Measurements from ENCODE around the gene SAMD13. TPM values are rescaled to one million over a fixed set of nuclear protein-coding genes. Genes with fewer than 3 reads are reported as not detected.

Gene SAMD13
- total and polyA plus RNA-seq, 10 of the 15 experiments (the other 5 are each of a cell fraction or from before 2014, with no cell fraction given): 0.81 to 1.9 (median 1.2) TPM; not detected in 1

DNA sequence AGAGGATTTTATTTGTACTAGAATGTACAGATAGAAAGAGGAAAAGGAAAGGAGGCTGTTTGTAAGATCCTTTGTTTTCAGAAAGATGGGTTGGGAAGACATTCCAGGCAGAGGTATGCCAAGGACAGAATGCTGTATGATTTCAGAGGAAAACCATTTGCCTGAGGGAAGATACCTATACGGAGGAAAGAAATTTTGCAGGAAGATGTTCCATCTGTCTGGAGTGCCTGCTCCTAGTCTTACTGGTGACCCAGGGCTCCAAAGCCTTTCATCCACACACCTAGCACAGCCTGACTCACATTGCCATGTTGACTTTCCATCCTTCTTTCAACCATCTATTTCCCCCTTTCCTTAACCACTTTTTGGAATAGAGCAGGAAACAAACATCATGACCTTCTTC, 18.2 kb downstream of the SAMD13 start:
- no peak overlapping the region for H3K9ac ChIP-seq (ENCODE audit: control insufficient read depth, insufficient read depth, low read length)
- intact Hi-C loops (cut with micrococcal nuclease; ENCODE audit: unreplicated experiment) (no loop called here), in situ Hi-C loops (cut with MboI) (no loop called here)
- TF ChIP-seq, protein P1, sequence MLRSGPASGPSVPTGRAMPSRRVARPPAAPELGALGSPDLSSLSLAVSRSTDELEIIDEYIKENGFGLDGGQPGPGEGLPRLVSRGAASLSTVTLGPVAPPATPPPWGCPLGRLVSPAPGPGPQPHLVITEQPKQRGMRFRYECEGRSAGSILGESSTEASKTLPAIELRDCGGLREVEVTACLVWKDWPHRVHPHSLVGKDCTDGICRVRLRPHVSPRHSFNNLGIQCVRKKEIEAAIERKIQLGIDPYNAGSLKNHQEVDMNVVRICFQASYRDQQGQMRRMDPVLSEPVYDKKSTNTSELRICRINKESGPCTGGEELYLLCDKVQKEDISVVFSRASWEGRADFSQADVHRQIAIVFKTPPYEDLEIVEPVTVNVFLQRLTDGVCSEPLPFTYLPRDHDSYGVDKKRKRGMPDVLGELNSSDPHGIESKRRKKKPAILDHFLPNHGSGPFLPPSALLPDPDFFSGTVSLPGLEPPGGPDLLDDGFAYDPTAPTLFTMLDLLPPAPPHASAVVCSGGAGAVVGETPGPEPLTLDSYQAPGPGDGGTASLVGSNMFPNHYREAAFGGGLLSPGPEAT (IDR thresholded peaks at IDR 0.05; ENCODE audit: low read depth): no peak
- ATAC-seq (no peak), FAIRE-seq (no peak), DNase-seq (ENCODE audit: low read depth, low spot score) (no peak)
- ChIA-PET POLR2A (no interaction called here), SMC1A (ENCODE audit: uncharacterized antibody, unreplicated experiment) (no interaction called here), CTCF (no interaction called here), RAD21 (ENCODE audit: unreplicated experiment) (no interaction called here)
- H3K79me2 ChIP-seq (ENCODE audit: control insufficient read depth, insufficient read depth, low read length): no peaks in the 10 kb centered on the region
- no peaks in the 10 kb centered on the region; the same call in 2 of the 3 replicates for H3K9me3 ChIP-seq (replicated peaks; ENCODE audit: control insufficient read depth, insufficient read depth, low read length)
- WGBS (ENCODE audit: insufficient coverage, insufficient replicate concordance, low lambda C conversion rate, missing lambda C conversion rate): 94% methylated on average over 1 of the region's 1 CpG
- H3K4me1 ChIP-seq (ENCODE audit: control insufficient read depth, insufficient read depth, low read length): no peaks in the 10 kb centered on the region
- H3K36me3 ChIP-seq (ENCODE audit: control insufficient read depth in 2 of 2, insufficient read depth in 2 of 2, low read length in 1 of 2): no peaks in the 10 kb centered on the region
- H2AFZ ChIP-seq (ENCODE audit: control insufficient read depth, low read depth, low read length): no peak overlapping the region
- BruUV-seq (replicated peaks): no TSS peak
- H3K27ac ChIP-seq (ENCODE audit: control insufficient read depth, insufficient read depth): no peak overlapping the region
- no peak overlapping the region for H3K4me3 ChIP-seq
- H3K27me3 ChIP-seq (replicated peaks in 1 of 2; ENCODE audit: control insufficient read depth in 2 of 2, insufficient read depth in 2 of 2, low read length in 1 of 2): no peaks in the 10 kb centered on the region
- H4K20me1 ChIP-seq (ENCODE audit: control insufficient read depth, insufficient read depth): no peaks in the 10 kb centered on the region
- no peak overlapping the region for H3K4me2 ChIP-seq (ENCODE audit: control insufficient read depth, insufficient read depth)

DNA sequence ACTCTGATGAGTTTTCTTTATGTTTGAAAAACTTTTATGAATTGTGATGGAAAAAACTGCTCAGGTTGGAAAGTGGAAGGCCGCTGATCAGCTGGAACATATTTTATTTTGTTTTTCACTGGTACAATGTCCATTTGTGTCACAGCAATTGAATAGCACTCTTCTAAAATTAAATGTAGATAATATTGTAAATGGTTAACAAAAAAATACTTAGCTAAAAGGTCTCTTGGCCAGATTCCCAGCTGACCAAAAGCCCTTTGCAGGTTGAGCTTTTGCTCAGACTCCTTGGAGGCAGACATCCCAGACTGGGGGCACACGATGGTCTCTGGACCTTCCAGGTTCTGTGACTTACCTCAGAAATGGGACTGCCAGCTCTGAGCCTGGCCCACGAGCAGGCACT, 26.3 kb downstream of the SAMD13 start:
- Histone ChIP-seq H3K27ac (ENCODE audit: control insufficient read depth, insufficient read depth) (no peak overlapping the region), H2AFZ (ENCODE audit: control insufficient read depth, low read depth, low read length) (no peak overlapping the region), H3K79me2 (ENCODE audit: control insufficient read depth, insufficient read depth, low read length) (no peaks in the 10 kb centered on the region), H4K20me1 (ENCODE audit: control insufficient read depth, insufficient read depth) (no peaks in the 10 kb centered on the region), H3K9me3 (replicated peaks; ENCODE audit: control insufficient read depth, insufficient read depth, low read length) (no peaks in the 10 kb centered on the region), H3K27me3 (replicated peaks in 1 of 2; ENCODE audit: control insufficient read depth in 2 of 2, insufficient read depth in 2 of 2, low read length in 1 of 2) (no peaks in the 10 kb centered on the region), H3K4me3 (no peak overlapping the region), H3K4me1 (ENCODE audit: control insufficient read depth, insufficient read depth, low read length) (no peaks in the 10 kb centered on the region), H3K4me2 (ENCODE audit: control insufficient read depth, insufficient read depth) (no peak overlapping the region), H3K36me3 (ENCODE audit: control insufficient read depth in 2 of 2, insufficient read depth in 2 of 2, low read length in 1 of 2) (no peaks in the 10 kb centered on the region), H3K9ac (ENCODE audit: control insufficient read depth, insufficient read depth, low read length) (no peak overlapping the region)
- RAD21 ChIA-PET (ENCODE audit: unreplicated experiment): no interaction called here
- WGBS (ENCODE audit: insufficient coverage, insufficient replicate concordance, low lambda C conversion rate, missing lambda C conversion rate): 36% methylated on average over 3 of the region's 3 CpGs
- ATAC-seq (no peak), FAIRE-seq (no peak), DNase-seq (ENCODE audit: low read depth, low spot score) (no peak)
- CTCF ChIA-PET: no interaction called here
- BruUV-seq (replicated peaks): no TSS peak
- SMC1A ChIA-PET (ENCODE audit: uncharacterized antibody, unreplicated experiment): interaction anchor here (0.6 kb wide), 1 partner anchor 266 kb away, joined by 3 read pairs; no protein-coding TSS in a partner anchor
- intact Hi-C loops (cut with micrococcal nuclease; ENCODE audit: unreplicated experiment): no loop called here
- in situ Hi-C loops (cut with MboI): no loop called here
- POLR2A ChIA-PET: no interaction called here
- TF ChIP-seq ZNF384 (IDR thresholded peaks at IDR 0.05; ENCODE audit: borderline replicate concordance, low read depth, low read length): no peak
- TF ChIP-seq KDM1A (IDR thresholded peaks at IDR 0.05; ENCODE audit: borderline replicate concordance): no peak
- no peak for TF ChIP-seq CBFB (IDR thresholded peaks at IDR 0.05; ENCODE audit: low read depth)
- TF ChIP-seq KAT2A (conservative IDR thresholded peaks at IDR 0.05; ENCODE audit: control insufficient read depth, low read depth, low read length): no peak
- TF ChIP-seq, protein P2, sequence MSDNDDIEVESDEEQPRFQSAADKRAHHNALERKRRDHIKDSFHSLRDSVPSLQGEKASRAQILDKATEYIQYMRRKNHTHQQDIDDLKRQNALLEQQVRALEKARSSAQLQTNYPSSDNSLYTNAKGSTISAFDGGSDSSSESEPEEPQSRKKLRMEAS (IDR thresholded peaks at IDR 0.05; ENCODE audit: low read depth, low read length): no peak
- TF ChIP-seq ZNF217 (IDR thresholded peaks at IDR 0.05): no peak
- no peak for TF ChIP-seq ZNF207 (IDR thresholded peaks at IDR 0.05; ENCODE audit: borderline replicate concordance)
- TF ChIP-seq, protein P3, sequence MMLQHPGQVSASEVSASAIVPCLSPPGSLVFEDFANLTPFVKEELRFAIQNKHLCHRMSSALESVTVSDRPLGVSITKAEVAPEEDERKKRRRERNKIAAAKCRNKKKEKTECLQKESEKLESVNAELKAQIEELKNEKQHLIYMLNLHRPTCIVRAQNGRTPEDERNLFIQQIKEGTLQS (IDR thresholded peaks at IDR 0.05; ENCODE audit: borderline replicate concordance, extremely low read depth, low read depth, low read length): no peak
- TF ChIP-seq TCF3 (IDR thresholded peaks at IDR 0.05; ENCODE audit: borderline replicate concordance, insufficient read depth, low read depth, low read length): no peak
- TF ChIP-seq, protein P4, sequence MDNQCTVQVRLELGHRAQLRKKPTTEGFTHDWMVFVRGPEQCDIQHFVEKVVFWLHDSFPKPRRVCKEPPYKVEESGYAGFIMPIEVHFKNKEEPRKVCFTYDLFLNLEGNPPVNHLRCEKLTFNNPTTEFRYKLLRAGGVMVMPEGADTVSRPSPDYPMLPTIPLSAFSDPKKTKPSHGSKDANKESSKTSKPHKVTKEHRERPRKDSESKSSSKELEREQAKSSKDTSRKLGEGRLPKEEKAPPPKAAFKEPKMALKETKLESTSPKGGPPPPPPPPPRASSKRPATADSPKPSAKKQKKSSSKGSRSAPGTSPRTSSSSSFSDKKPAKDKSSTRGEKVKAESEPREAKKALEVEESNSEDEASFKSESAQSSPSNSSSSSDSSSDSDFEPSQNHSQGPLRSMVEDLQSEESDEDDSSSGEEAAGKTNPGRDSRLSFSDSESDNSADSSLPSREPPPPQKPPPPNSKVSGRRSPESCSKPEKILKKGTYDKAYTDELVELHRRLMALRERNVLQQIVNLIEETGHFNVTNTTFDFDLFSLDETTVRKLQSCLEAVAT (IDR thresholded peaks at IDR 0.05): no peak
- TF ChIP-seq POLR2A (IDR thresholded peaks at IDR 0.05; ENCODE audit: low read depth, low read length): no peak
- no peak for TF ChIP-seq ASH2L (IDR thresholded peaks at IDR 0.05; ENCODE audit: borderline replicate concordance, low read depth)
- no peak for TF ChIP-seq SRF (IDR thresholded peaks at IDR 0.05; ENCODE audit: low read depth in 2 of 2, low read length in 2 of 2)
- no peak for TF ChIP-seq POLR2AphosphoS5 (IDR thresholded peaks at IDR 0.05; ENCODE audit: low read length)
- no peak for TF ChIP-seq ATF7 (IDR thresholded peaks at IDR 0.05; ENCODE audit: low read depth)
- TF ChIP-seq RFX5 (IDR thresholded peaks at IDR 0.05; ENCODE audit: low read depth, low read length): no peak

Measured in GM12878 (cell line).